Measurements from ENCODE around the gene TMEM82.

The TMEM82 gene

DNA sequence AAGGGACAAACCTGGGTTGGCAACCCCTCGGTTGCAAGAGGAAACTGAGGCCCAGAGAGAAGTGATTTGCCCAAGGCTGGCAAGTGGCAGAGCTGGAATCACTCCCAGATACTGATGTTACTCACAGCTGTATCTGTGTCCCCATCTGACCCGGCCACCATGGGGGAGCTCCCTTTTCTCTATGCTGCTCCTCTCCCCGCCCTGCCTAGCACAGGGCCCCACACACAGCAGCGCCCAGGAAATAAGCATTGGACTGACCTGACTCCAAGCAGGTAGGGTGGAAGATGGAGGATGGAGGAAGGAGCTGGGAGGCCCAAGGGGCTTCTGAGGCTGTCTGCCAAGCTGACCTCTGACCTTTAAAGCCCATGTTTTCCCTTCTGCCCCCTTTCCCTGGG, 13.3 kb downstream of the TMEM82 start:
- no peak for DNase-seq

GRCh38 chr1:15756143-15757015, 14.1 kb downstream of the TMEM82 start:
- peak in 3 of 56 donors; percentile 18 to 34 (median 26) for DNase-seq

DNA sequence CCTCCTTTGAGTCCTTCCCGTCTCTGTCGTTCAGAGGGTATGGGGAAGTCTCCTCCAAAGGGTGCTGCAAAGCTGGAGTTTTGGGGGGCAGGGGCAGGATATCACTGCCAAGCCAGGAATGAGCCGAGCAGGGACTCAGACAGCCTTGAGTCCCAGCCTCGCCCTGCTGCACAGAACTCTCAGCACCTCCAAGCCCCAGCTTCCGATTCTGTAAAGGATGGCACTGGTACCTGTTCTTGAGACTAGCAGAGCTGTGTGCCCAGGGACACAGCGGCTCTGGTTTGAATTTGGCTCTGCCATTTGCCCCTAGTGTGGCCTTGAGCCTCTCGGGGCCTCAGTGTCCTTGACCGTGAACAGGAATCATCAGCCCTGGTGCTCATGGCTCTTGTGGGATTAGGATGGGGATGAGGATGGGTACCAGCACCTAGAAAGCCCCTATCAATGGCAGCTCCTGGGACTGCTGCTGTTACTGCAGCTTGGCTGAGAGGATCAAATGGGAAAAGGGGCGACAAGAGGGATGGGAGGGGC, 14.8 kb downstream of the TMEM82 start:
- no peak for DNase-seq

DNA sequence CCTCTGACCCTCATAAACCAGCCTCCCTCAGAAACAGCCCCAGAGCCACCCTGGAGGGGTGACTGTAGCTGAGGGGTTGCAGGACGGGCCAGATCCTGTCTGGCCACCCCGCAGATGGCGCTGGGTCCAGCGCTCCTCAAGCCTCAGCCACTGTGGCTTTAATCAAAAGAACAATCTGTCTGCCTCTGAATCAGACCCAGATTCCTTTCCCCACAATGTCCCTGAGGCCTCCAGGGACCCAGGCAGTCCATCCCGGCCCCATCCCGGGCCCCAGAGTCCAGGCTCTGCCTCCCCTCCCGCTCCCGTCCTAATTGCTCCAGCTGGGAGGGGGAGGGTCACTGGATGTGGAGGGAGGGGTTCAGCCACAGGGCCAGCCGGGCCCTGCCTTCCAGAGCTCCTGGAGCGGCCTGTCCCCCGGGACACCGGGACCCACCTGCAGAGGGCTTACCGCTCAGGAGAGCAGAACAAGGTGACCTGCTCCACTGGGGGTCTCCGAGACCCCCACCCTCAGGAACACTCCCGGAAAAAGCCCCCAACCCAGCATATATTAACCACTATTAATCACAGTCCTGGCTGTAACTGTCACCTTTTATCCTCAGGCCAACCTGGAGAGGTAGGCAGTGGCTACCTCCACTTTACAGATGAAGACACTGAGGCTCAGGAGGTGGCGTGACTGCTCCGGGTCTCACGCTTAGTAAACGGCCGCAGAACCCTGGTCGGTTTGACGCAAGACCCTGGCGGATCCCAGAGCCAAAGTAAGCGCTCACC, 15.5 kb downstream of the TMEM82 start:
- no peak for DNase-seq

GRCh38 chr1:15758343-15758931, 16.1 kb downstream of the TMEM82 start, which contains the start of gene FBLIM1:
Gene FBLIM1, plus strand, starts transcription at chr1:15758795. Its CDS starts 6,189 bp downstream, at chr1:15764984.
- no peak for DNase-seq

DNA sequence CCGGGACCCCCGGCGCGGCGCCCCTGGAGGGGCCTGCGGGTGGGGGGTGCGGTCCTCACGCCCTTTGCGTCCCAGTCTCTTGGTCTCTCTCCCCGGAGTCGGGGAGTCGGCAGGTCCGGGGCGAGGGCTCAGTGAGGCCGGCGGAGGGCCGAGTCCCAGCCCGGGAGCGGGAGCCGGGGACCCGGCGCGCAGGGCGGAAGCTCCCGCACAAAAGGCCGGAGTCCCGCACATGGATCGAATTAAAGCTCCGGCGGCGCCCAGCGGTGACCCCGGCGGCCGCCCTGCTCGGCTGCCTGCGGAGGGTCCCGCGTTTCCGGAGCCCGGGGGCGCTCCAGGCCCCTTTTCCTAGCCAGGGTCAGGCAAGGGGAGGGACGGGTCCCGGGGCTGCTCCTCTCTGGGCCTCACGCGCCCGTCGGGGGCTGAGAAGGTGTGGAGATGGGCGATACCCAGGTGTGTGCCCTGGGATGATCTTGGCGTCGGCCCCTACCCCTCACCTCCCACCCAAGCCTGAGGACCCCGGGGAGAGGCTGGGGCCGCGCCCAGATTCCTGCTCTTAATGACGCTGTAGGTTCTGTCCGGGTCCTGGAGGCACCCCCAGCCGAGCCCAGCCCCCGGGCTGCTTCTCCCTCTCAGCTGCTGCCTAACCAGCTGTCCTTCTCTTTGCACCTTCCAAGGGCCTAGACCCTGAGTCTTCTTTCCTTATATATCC, 16.8 kb downstream of the TMEM82 start:
- no peak for DNase-seq

- DNase-seq, result no peak
Observed at GRCh38 chr1:15760520-15761211, 18.4 kb downstream of the TMEM82 start.

DNA sequence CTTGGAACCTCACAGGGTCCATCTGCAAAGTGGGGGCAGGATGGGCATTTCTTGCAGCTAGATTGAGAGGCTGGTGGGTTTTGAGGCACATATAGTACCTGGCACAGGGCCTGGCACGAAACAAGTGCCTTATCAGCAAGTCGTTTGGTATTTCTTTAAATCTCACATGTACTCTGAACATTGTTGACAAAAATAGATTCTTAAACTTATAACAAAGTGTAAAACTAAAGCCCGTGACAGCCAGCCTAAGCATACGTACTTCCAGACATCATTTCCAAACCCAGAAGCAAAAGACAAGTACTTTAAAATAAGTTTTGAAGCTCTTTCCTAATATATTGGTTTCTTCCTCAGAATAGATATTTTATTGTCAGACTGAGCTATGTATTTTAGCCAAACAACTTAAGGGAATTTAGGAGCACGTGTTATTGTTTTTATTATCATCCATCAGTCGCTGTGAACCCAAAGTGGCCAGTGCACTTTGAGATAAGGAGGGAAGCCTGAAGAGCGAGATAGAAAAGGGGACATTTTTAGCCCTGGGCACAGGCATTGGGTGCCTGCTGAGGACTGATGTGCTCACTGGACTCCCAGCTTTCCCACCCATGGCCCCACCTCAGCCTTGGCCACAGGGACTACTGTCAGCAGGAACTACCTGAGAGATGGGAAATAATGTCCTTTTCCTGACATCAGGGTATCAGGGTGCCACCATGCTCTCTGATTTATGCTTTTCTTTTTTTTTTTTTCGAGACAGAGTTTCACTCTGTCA, 19.2 kb downstream of the TMEM82 start:
- no peak for DNase-seq

- DNase-seq, result no peak
Observed at GRCh38 chr1:15762546-15762945, 20.2 kb downstream of the TMEM82 start.

- no peak for DNase-seq
Observed at GRCh38 chr1:15764269-15764764, 22.0 kb downstream of the TMEM82 start.

- DNase-seq, result no peak
Observed at GRCh38 chr1:15764890-15765289, 22.6 kb downstream of the TMEM82 start.

DNA sequence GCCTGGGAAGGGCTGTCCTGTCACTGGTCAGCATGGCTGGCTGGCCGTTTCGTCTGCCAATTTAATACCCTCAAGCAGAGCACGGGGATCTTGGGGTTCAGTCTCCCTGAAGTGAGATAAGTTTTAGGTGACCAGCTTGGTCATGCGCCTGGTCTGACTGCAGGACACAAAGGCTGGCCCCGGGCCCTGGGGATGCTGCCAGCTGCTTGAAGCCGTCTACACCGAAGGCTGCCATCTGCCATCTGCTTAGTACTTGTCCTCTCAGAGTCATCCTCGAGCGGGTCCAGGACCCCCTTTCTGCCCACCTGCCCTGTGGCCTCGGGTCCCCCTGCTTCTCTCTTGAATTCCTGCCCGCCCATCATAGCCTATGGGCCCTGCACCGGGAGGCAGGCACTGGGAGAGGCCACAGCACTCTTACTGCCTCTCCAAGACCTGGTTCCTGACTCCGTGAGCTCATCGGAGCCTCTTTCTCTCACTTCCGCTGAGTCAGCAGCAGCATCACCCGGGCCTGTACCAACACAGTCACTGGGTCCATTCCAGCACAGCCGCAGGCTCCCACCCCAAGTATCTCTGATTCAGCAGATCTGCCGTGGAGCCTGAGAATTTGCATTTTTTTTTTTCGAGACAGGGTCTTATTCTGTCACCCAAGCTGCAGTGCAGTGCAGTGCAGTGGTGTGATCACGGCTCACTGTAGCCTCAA, 23.3 kb downstream of the TMEM82 start:
- DNase-seq, result peak in 3 of 56 donors; percentile 4 to 33 (median 15)

DNA sequence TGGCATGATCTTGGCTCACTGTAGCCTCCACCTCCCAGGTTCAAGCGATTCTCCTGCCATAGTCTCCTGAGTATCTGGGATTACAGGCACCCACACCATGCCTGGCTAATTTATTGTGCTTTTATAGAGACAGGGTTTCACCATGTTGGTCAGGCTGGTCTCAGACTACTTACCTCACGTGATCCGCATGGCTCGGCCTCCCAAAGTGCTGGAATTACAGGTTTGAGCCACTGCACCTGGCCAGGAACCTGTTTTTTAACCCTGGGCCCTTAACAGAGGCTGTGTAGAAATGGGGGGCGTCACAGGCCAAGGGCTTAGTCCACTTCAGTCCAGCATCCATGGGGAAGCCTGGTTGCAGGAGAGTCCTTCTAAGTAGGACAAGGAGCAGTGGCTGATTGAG, 25.6 kb downstream of the TMEM82 start:
- no peak for DNase-seq

DNA sequence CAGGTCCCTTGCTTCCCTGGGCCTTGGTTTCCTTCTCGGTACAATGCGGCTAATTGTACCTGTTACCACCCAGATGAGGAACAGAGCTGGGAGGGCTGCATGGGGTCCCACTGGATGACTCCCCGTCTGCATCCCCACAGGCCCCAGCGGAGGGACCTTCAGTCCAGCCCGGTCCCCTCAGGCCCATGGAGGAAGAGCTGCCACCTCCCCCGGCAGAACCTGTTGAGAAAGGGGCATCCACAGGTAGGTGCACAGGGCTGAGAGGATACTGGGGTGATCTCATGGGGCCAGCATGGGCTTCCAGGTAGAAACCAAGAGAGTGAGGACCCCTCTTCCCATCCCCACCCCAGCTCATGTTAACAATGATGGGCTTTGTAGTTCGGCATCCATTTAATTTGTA, 26.1 kb downstream of the TMEM82 start:
- no peak for DNase-seq

GRCh38 chr1:15770313-15770962, 28.1 kb downstream of the TMEM82 start:
- no peak for DNase-seq

GRCh38 chr1:15771836-15772515, 29.7 kb downstream of the TMEM82 start:
- DNase-seq, result no peak

GRCh38 chr1:15775706-15776105, 33.4 kb downstream of the TMEM82 start:
- DNase-seq, result no peak
